PC-3 (cell line): Measurements from ENCODE around the gene ADIPOR1. TPM values are rescaled to one million over a fixed set of nuclear protein-coding genes. Genes with fewer than 3 reads are reported as not detected.

ENCODE experiments used
- ATAC-seq: fragments of 200-7000 bp; cut with Tn5 transposase; 2 replicates; pipeline ENCODE4 v1.9.1; 2020; ENCODE audit warnings: mild to moderate bottlenecking, moderate library complexity
- BruUV-seq: library from RNA; stranded (reverse); fragments of 400-500 nt; replicated peaks from 2 replicates; lab custom pipeline; 2021; lab: Mats Ljungman, UMichigan
- CTCF ChIA-PET: fragments of 300-600 bp; sonication (Branson Sonifier 250); formaldehyde crosslinking; loops from one replicate; lab custom pipeline; 2022; ENCODE audit warnings: antibody characterized with exemption; lab: Charles Lee
- POLR2A ChIA-PET: fragments of 300-600 bp; sonication (Branson Sonifier 250); formaldehyde crosslinking; loops from one replicate; lab custom pipeline; 2022; ENCODE audit warnings: antibody characterized with exemption; ENCODE audit not compliant: unreplicated experiment; lab: Charles Lee
- DNase-seq: peaks from one replicate; pipeline ENCODE4 v3.0.0-alpha.2; 2015
- H2AFZ ChIP-seq: fragments of 300-600 bp; sonication (generic); 2 replicates; pipeline ENCODE4 v1.6.0; 2016; ENCODE audit warnings: antibody characterized with exemption, low read length
- H3F3A ChIP-seq: fragments of 300-600 bp; sonication (generic); one replicate; pipeline ENCODE4 v1.6.0; 2017; ENCODE audit warnings: antibody characterized with exemption, low read length, control low read depth, mild to moderate bottlenecking; ENCODE audit not compliant: unreplicated experiment
- H3K27ac ChIP-seq: fragments of 300-600 bp; sonication (generic); 2 replicates; pipeline ENCODE4 v1.5.1; 2016; ENCODE audit warnings: mild to moderate bottlenecking, low read length
- H3K27me3 ChIP-seq: fragments of 300-600 bp; sonication (generic); 2 replicates; pipeline ENCODE4 v1.6.1; 2016; ENCODE audit warnings: low read length, mixed read lengths
- H3K36me3 ChIP-seq: fragments of 300-600 bp; sonication (generic); 2 replicates; pipeline ENCODE4 v1.6.1; 2016; ENCODE audit warnings: low read depth, mixed run types, low read length, mixed read lengths
- H3K4me1 ChIP-seq: fragments of 300-600 bp; sonication (generic); 2 replicates; pipeline ENCODE4 v1.5.1; 2016; ENCODE audit warnings: low read length; ENCODE audit not compliant: insufficient read depth
- H3K4me2 ChIP-seq: fragments of 300-600 bp; sonication (generic); 2 replicates; pipeline ENCODE4 v1.6.0; 2016; ENCODE audit warnings: low read length
- H3K4me3 ChIP-seq: fragments of 300-600 bp; sonication (generic); 2 replicates; pipeline ENCODE4 v1.5.1; 2016; ENCODE audit warnings: mild to moderate bottlenecking, low read length, mixed read lengths
- H3K79me2 ChIP-seq: fragments of 300-600 bp; sonication (generic); 2 replicates; pipeline ENCODE4 v1.6.1; 2017; ENCODE audit warnings: low read length, mixed read lengths
- H3K9ac ChIP-seq: fragments of 300-600 bp; sonication (generic); 2 replicates; pipeline ENCODE4 v1.6.0; 2016; ENCODE audit warnings: mild to moderate bottlenecking, low read length
- H3K9me2 ChIP-seq: fragments of 300-600 bp; sonication (generic); replicated peaks from 2 replicates; pipeline ENCODE4 v1.6.1; 2016; ENCODE audit warnings: mixed run types, low read length, mixed read lengths
- H3K9me3 ChIP-seq: fragments of 300-600 bp; sonication (generic); 2 replicates; pipeline ENCODE4 v1.6.1; 2016; ENCODE audit warnings: low read length, mixed read lengths
- H4K20me1 ChIP-seq: fragments of 300-600 bp; sonication (generic); 2 replicates; pipeline ENCODE4 v1.6.1; 2016; ENCODE audit warnings: low read length, mixed read lengths
- EZH2 ChIP-seq: fragments of 300-600 bp; sonication (generic); IDR thresholded peaks from one replicate; pipeline ENCODE4 v1.6.1; 2017; ENCODE audit warnings: antibody characterized with exemption, mild to moderate bottlenecking, low read length; ENCODE audit not compliant: unreplicated experiment
- EZH2phosphoT487 ChIP-seq: fragments of 300-600 bp; sonication (generic); IDR thresholded peaks from 2 replicates; pipeline ENCODE4 v1.6.1; 2018; ENCODE audit warnings: mild to moderate bottlenecking, antibody characterized with exemption, low read length, borderline replicate concordance
- intact Hi-C: fragments of 100-400 bp; cut with micrococcal nuclease; formaldehyde crosslinking; loops from 2 replicates; pipeline ENCODE4 v1.9.0; 2023
- total RNA-seq: library from RNA; depleted of rRNA; stranded (reverse); fragments of >200 nt; gene quantifications from 2 replicates; pipeline ENCODE4 v1.2.3, GENCODE V29; 2014
- TF ChIP-seq, protein P1 (sequence below): fragments of 300-600 bp; sonication (generic); conservative IDR thresholded peaks from 2 replicates; pipeline ENCODE4 v1.5.1; 2017; ENCODE audit warnings: antibody characterized with exemption, low read depth, mild to moderate bottlenecking, low read length

Gene ADIPOR1
- total RNA-seq, 1 experiment from 2014 or later: 137 TPM

GRCh38 chr1:202935844-202936243, 22.3 kb downstream of the ADIPOR1 start:
- ChIA-PET CTCF (no interaction called here), POLR2A (no interaction called here)
- intact Hi-C loops: no loop called here
- Histone ChIP-seq H3K36me3 (peaks cover 5% of the 10 kb centered on the region; the same call in 1 of the 2 replicates), H3K4me3 (no peak overlapping the region), H3K79me2 (no peaks in the 10 kb centered on the region), H3K27me3 (no peaks in the 10 kb centered on the region), H3F3A (no peaks in the 10 kb centered on the region), H2AFZ (no peak overlapping the region), H3K9me2 (no peaks in the 10 kb centered on the region), H3K9me3 (0 out of 2 replicates have a peak, but pooled peaks cover 5% of the 10 kb centered on the region), H3K27ac (no peak overlapping the region), H3K4me1 (no peaks in the 10 kb centered on the region), H4K20me1 (no peaks in the 10 kb centered on the region), H3K4me2 (no peak overlapping the region), H3K9ac (no peak overlapping the region)
- TF ChIP-seq EZH2 (no peak), EZH2phosphoT487 (no peak)
- TF ChIP-seq, protein P1, sequence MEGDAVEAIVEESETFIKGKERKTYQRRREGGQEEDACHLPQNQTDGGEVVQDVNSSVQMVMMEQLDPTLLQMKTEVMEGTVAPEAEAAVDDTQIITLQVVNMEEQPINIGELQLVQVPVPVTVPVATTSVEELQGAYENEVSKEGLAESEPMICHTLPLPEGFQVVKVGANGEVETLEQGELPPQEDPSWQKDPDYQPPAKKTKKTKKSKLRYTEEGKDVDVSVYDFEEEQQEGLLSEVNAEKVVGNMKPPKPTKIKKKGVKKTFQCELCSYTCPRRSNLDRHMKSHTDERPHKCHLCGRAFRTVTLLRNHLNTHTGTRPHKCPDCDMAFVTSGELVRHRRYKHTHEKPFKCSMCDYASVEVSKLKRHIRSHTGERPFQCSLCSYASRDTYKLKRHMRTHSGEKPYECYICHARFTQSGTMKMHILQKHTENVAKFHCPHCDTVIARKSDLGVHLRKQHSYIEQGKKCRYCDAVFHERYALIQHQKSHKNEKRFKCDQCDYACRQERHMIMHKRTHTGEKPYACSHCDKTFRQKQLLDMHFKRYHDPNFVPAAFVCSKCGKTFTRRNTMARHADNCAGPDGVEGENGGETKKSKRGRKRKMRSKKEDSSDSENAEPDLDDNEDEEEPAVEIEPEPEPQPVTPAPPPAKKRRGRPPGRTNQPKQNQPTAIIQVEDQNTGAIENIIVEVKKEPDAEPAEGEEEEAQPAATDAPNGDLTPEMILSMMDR: no peak
- ATAC-seq (no peak), DNase-seq (no peak)
- BruUV-seq: no TSS peak

GRCh38 chr1:202934755-202935154, 23.4 kb downstream of the ADIPOR1 start:
- Histone ChIP-seq H4K20me1 (no peaks in the 10 kb centered on the region), H3K27me3 (no peaks in the 10 kb centered on the region), H2AFZ (no peak overlapping the region), H3K4me2 (no peak overlapping the region), H3K79me2 (no peaks in the 10 kb centered on the region), H3K4me3 (no peak overlapping the region), H3K9me3 (0 out of 2 replicates have a peak, but pooled peaks cover 5% of the 10 kb centered on the region), H3F3A (no peaks in the 10 kb centered on the region), H3K9ac (no peak overlapping the region), H3K27ac (no peak overlapping the region), H3K36me3 (no peaks in the 10 kb centered on the region), H3K9me2 (no peaks in the 10 kb centered on the region), H3K4me1 (no peaks in the 10 kb centered on the region)
- POLR2A ChIA-PET: no interaction called here
- ATAC-seq: no peak
- intact Hi-C loops: no loop called here
- TF ChIP-seq EZH2phosphoT487 (no peak), EZH2 (no peak)
- TF ChIP-seq, protein P1: no peak
- no peak for DNase-seq
- CTCF ChIA-PET: no interaction called here
- no TSS peak for BruUV-seq

DNA sequence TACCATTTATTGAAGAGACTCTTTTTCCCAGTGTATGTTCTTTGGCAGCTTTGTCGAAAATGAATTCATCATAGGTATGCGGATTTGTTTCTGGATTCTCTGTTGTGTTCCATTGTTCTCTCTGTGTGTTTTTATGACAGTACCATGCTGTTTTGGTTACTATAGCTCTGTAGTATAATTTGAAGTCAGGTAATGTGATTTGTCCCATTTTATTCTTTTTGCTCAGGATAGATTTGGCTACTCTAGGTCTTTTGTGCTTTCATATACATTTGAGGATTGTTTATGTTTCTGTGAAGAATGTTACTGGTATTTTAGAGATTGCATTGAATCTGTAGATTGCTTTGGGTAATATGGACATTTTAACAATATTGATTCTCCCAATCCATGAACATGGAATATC, 25.6 kb downstream of the ADIPOR1 start:
- Histone ChIP-seq H3K27ac (no peak overlapping the region), H3K36me3 (no peaks in the 10 kb centered on the region), H2AFZ (no peak overlapping the region), H3K4me2 (no peak overlapping the region), H3F3A (no peaks in the 10 kb centered on the region), H3K9me3 (0 out of 2 replicates have a peak, but pooled peaks cover 5% of the 10 kb centered on the region), H3K9me2 (no peaks in the 10 kb centered on the region), H3K79me2 (no peaks in the 10 kb centered on the region), H4K20me1 (no peaks in the 10 kb centered on the region), H3K4me1 (no peaks in the 10 kb centered on the region), H3K4me3 (no peak overlapping the region), H3K27me3 (no peaks in the 10 kb centered on the region), H3K9ac (no peak overlapping the region)
- no peak for ATAC-seq
- POLR2A ChIA-PET: no interaction called here
- no peak for TF ChIP-seq EZH2phosphoT487
- no peak for TF ChIP-seq EZH2
- TF ChIP-seq, protein P1: no peak
- CTCF ChIA-PET: no interaction called here
- intact Hi-C loops: no loop called here
- BruUV-seq: no TSS peak
- no peak for DNase-seq
